Thoracic aorta (tissue), 2 donors: ENCODE measurements around the gene CFAP52. TPM values are rescaled to one million over a fixed set of nuclear protein-coding genes. Genes with fewer than 3 reads are reported as not detected.

Source experiments
- ATAC-seq: fragments of 150-250 bp; one replicate; pipeline ENCODE4 v1.8.0; 2017; ENCODE audit warnings: low read depth; ENCODE audit not compliant: insufficient number of reproducible peaks, low FRiP score
- DNase-seq: peaks from one replicate; pipeline ENCODE4 v3.0.0-alpha.2; 2020; ENCODE audit warnings: low spot score
- H3K27ac ChIP-seq, 2 donors: fragments of 200-600 bp; sonication (generic); 1 replicate in 1 of 2; 2 replicates in 1 of 2; pipeline ENCODE4 v1.5.1; 2016; ENCODE audit warnings: mild to moderate bottlenecking in 2 of 2, moderate library complexity in 2 of 2
- H3K27me3 ChIP-seq: fragments of 200-600 bp; sonication (generic); replicated peaks from 2 replicates; pipeline ENCODE4 v1.6.0; 2016; ENCODE audit warnings: mild to moderate bottlenecking; ENCODE audit not compliant: insufficient read depth
- H3K36me3 ChIP-seq: fragments of 200-600 bp; sonication (generic); one replicate; pipeline ENCODE4 v1.5.1; 2016
- H3K4me1 ChIP-seq, 2 donors: fragments of 200-600 bp; sonication (generic); 1 replicate in 1 of 2; 2 replicates in 1 of 2; pipeline versions ENCODE4 v1.5.1 to v1.6.0; 2016; ENCODE audit warnings: low read depth in 2 of 2, mild to moderate bottlenecking in 1 of 2; ENCODE audit not compliant: control insufficient read depth in 1 of 2
- H3K4me3 ChIP-seq: fragments of 200-600 bp; sonication (generic); 2 replicates; pipeline ENCODE4 v1.5.1; 2016; ENCODE audit warnings: mild to moderate bottlenecking
- H3K9me3 ChIP-seq: fragments of 200-600 bp; sonication (generic); 2 replicates; pipeline ENCODE4 v1.5.1; 2016
- total RNA-seq, 2 donors: library from RNA; depleted of rRNA; stranded (reverse); fragments of >200 nt; gene quantifications; one replicate each; pipeline versions ENCODE4 v1.1.0 to v1.2.3, GENCODE V29; 2016
- TF ChIP-seq, protein P1 (sequence below): fragments of 200-600 bp; sonication (generic); IDR thresholded peaks from one replicate; pipeline ENCODE4 v1.5.1; 2019; ENCODE audit warnings: antibody characterized with exemption

The CFAP52 gene
- total RNA-seq, 2 donors from 2014 or later = not detected

DNA sequence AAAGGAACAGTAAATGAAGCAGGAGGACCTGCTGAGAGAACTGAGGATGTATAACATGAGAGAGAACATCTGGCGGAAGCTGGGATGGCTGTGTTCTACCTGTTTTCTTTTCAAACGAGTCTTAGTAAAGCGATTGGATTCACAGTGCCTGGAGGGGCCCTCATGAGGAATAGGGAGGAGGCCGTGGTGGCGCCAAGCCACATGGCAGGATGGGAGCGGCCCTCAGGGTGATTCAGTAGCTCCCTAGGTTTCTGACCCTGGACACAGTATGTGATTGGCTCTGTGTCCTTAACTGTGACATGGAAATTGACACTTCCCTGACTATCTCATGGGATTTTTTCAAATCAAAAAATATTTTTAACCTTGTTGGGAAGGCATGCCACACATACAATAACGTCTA lies 101.0 kb downstream of the CFAP52 start:
- Histone ChIP-seq H3K36me3 (no peaks in the 10 kb centered on the region), H3K9me3 (no peaks in the 10 kb centered on the region), H3K27ac (no peak overlapping the region), H3K27me3 (no peaks in the 10 kb centered on the region), H3K4me3 (no peak overlapping the region), H3K4me1 (no peaks in the 10 kb centered on the region)
- TF ChIP-seq, protein P1, sequence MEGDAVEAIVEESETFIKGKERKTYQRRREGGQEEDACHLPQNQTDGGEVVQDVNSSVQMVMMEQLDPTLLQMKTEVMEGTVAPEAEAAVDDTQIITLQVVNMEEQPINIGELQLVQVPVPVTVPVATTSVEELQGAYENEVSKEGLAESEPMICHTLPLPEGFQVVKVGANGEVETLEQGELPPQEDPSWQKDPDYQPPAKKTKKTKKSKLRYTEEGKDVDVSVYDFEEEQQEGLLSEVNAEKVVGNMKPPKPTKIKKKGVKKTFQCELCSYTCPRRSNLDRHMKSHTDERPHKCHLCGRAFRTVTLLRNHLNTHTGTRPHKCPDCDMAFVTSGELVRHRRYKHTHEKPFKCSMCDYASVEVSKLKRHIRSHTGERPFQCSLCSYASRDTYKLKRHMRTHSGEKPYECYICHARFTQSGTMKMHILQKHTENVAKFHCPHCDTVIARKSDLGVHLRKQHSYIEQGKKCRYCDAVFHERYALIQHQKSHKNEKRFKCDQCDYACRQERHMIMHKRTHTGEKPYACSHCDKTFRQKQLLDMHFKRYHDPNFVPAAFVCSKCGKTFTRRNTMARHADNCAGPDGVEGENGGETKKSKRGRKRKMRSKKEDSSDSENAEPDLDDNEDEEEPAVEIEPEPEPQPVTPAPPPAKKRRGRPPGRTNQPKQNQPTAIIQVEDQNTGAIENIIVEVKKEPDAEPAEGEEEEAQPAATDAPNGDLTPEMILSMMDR = no peak
- ATAC-seq = no peak
- DNase-seq = no peak

DNA sequence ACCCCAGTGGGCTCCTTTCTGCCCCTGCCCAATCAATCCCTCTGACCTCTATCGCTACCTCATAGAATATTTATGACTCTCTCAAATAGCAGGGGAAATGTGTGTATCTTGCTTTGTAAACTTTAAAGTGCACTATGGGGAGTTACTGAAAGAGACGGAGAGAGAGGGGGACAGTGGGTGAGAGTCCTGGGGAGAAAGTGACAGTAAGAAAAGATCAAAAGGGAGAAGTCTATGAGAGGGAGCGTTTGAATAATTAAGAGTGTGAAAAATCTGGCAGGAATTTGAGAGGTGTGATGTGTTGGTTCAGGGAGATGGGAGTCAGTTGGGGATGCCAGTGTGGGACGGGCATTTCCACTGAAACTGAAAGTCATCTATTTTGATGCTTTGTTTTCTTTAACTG lies 101.5 kb downstream of the CFAP52 start:
- H3K4me3 ChIP-seq = no peak overlapping the region
- H3K9me3 ChIP-seq = no peaks in the 10 kb centered on the region
- H3K27ac ChIP-seq = no peak overlapping the region
- TF ChIP-seq, protein P1 = no peak
- H3K27me3 ChIP-seq = no peaks in the 10 kb centered on the region
- H3K36me3 ChIP-seq = no peaks in the 10 kb centered on the region
- ATAC-seq (no peak), DNase-seq (no peak)
- no peaks in the 10 kb centered on the region for H3K4me1 ChIP-seq

DNA sequence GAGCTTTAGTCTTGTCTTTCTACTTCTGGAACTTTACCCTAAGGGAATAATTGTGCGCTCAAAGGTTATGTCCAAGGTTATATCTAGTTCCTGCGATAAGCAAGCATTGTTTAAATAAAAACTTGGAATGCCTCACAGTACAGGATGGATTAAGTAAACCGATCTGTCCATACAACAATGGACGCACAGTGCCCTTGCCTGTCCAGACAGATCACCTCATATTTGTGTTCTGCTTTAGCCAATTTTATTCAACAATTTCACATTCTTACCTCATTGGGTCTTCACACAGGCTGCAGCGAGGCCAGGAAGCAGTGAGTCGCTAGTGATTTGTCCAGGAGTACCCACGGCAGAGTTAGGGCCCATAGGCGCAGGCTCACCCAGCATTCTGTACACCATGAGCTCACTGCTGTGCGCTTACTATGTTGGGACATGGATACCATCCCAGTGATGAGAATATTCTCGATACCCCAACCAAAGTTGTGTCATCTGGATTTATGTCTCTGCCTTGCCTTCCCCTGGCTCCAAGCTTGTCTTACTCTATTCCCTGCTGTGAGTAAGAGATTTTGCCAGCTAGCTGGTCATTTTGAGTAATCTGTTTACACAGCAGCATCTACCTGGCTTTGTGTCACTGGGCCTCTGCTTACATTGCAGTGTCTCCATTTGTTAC lies 108.6 kb downstream of the CFAP52 start:
- H3K27ac ChIP-seq = no peak overlapping the region
- ATAC-seq = no peak
- no peaks in the 10 kb centered on the region for H3K4me1 ChIP-seq
- no peaks in the 10 kb centered on the region for H3K36me3 ChIP-seq
- no peak overlapping the region for H3K4me3 ChIP-seq
- TF ChIP-seq, protein P1 = no peak
- no peaks in the 10 kb centered on the region for H3K27me3 ChIP-seq
- no peak for DNase-seq
- no peaks in the 10 kb centered on the region for H3K9me3 ChIP-seq

Other genes starting within 250 kb of the CFAP52 start
- gene STX8, start 822 bp upstream of the CFAP52 start, total RNA-seq = 10 to 100 TPM; 93.9 to 99.8 TPM
- gene USP43, start 68.9 kb downstream of the CFAP52 start, total RNA-seq = under 1 TPM in 1 of 2 donors, not detected in 1; 0.21 TPM
- gene DHRS7C, start 214.9 kb downstream of the CFAP52 start, total RNA-seq = not detected
- gene GSG1L2, start 245.4 kb downstream of the CFAP52 start, total RNA-seq = not detected
- gene GLP2R, start 249.3 kb downstream of the CFAP52 start, total RNA-seq = 1 to 10 TPM in 1 of 2 donors, not detected in 1; 2.3 TPM